GM21723 (cell line): Measurements from ENCODE around the gene BRMS1.

ENCODE experiments used
- ATAC-seq: cut with Tn5 transposase; IDR thresholded peaks from one replicate; pipeline ENCODE4 v1.9.1; 2021; ENCODE audit warnings: mild to moderate bottlenecking, moderate library complexity; ENCODE audit not compliant: unreplicated experiment

BRMS1 gene

DNA sequence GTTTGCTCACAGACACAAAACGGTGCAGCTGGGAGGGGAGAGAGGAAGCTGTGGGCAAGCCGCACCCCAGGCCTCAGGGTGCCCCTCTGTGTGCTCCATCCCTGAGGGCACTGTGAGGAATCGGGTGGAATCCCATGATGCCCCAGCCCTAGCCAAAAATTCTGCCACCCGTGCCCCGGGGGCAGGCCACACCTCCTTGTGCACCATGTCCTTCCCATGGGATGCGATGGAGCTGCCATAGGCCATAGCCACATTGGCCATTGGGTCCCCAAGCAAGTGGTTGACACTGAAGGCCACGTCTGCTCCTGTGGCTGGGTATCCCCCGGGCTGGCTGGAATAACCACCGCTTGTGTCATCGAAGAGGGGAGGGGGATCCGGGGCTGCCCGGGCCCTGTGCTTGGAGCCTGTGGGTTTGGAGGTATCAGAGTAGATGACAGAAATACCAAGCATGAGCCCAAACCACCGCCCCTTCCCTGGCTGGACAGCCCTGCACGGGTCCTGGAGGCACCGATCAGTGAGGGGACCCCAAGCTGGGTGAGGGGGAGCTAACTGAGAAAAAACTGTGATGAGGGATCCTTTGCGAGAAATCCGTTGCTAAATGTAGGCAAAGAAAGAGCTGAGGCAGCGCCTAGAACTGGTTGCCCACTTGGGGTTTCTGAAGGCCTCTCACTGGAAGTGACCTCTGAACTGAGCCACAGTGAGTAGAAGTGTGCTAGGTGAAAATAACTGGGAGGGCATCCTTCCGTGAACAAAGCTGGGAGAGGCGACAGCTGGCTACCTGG lies 56.8 kb downstream of the BRMS1 start:
- no peak for ATAC-seq
